ENCODE measurements around the gene KDM4B.

Gene KDM4B

DNA sequence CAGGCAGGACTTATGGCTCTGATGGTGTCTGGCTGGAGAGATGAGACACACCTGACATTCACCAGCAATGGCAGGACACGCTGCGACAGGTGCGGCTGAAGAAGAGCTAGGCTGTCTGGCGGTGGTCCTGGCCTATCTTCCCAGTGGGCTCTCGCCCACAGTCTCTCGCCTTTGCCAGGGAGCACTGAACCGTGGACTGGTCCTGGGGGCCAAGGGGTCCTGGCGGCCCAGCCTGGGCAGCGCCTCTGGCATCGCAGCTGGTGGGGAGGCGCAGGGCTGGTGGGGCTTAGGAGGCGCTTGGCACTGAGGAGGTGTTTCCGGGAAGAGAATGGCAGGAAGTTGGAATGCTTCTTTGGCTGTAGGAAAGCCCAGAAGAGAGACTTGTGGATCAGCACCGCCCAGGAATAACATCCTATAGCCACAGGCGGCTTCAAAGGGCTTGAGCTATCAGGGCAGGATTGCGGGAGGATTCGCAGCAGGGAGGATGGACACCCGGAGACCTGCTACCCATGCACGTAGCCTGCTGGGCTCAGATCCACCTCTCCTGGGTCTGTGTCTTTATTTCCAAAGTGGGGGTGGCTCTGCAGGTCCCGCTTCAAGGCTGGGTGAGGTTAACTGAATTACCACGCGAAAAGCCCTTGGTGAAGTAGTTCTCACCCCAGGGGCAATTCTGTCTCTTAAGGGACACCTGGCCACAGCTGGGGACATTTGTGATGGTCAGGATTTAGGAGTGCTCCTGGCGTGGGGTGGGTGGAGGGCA, 14.6 kb downstream of the KDM4B start:
- Histone ChIP-seq H3K27me3 (ENCODE audit: insufficient read depth, poor library complexity, severe bottlenecking) (no peaks in the 10 kb centered on the region), H3K27ac (replicated peaks) (no peak overlapping the region), H3K4me3 (replicated peaks; ENCODE audit: insufficient read depth, low read length) (no peak overlapping the region)
- TF ChIP-seq SPI1 (IDR thresholded peaks at IDR 0.05; ENCODE audit: borderline replicate concordance, low read depth): no peak
- TF ChIP-seq GABPA (IDR thresholded peaks at IDR 0.05; ENCODE audit: low read depth): no peak
- TF ChIP-seq, protein P1, sequence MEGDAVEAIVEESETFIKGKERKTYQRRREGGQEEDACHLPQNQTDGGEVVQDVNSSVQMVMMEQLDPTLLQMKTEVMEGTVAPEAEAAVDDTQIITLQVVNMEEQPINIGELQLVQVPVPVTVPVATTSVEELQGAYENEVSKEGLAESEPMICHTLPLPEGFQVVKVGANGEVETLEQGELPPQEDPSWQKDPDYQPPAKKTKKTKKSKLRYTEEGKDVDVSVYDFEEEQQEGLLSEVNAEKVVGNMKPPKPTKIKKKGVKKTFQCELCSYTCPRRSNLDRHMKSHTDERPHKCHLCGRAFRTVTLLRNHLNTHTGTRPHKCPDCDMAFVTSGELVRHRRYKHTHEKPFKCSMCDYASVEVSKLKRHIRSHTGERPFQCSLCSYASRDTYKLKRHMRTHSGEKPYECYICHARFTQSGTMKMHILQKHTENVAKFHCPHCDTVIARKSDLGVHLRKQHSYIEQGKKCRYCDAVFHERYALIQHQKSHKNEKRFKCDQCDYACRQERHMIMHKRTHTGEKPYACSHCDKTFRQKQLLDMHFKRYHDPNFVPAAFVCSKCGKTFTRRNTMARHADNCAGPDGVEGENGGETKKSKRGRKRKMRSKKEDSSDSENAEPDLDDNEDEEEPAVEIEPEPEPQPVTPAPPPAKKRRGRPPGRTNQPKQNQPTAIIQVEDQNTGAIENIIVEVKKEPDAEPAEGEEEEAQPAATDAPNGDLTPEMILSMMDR (IDR thresholded peaks at IDR 0.05; ENCODE audit: insufficient read depth, low read length): no peak
- TF ChIP-seq POLR2AphosphoS5 (IDR thresholded peaks at IDR 0.05; ENCODE audit: low read depth): no peak
- TF ChIP-seq, protein P2, sequence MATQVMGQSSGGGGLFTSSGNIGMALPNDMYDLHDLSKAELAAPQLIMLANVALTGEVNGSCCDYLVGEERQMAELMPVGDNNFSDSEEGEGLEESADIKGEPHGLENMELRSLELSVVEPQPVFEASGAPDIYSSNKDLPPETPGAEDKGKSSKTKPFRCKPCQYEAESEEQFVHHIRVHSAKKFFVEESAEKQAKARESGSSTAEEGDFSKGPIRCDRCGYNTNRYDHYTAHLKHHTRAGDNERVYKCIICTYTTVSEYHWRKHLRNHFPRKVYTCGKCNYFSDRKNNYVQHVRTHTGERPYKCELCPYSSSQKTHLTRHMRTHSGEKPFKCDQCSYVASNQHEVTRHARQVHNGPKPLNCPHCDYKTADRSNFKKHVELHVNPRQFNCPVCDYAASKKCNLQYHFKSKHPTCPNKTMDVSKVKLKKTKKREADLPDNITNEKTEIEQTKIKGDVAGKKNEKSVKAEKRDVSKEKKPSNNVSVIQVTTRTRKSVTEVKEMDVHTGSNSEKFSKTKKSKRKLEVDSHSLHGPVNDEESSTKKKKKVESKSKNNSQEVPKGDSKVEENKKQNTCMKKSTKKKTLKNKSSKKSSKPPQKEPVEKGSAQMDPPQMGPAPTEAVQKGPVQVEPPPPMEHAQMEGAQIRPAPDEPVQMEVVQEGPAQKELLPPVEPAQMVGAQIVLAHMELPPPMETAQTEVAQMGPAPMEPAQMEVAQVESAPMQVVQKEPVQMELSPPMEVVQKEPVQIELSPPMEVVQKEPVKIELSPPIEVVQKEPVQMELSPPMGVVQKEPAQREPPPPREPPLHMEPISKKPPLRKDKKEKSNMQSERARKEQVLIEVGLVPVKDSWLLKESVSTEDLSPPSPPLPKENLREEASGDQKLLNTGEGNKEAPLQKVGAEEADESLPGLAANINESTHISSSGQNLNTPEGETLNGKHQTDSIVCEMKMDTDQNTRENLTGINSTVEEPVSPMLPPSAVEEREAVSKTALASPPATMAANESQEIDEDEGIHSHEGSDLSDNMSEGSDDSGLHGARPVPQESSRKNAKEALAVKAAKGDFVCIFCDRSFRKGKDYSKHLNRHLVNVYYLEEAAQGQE (IDR thresholded peaks at IDR 0.05; ENCODE audit: insufficient replicate concordance, low read depth): no peak
- DNase-seq (ENCODE audit: low read depth in 1 of 2, low spot score in 1 of 2): no peak

DNA sequence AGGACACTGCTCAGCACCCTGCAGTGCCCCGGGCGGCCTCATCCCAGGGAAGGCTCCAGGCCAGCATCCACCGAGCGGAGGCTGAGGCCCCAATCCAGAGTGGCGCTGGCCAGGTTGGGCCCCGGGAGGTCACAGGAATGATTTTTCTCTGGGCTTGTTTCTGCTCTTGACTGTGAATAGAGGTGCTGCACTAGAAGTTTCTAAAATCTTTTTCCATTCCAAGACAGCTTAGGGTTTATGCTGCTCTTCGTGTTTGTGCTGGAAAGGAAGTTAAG, 15.1 kb downstream of the KDM4B start:
- H3K4me3 ChIP-seq (replicated peaks; ENCODE audit: insufficient read depth, low read length): no peak overlapping the region
- H3K27ac ChIP-seq (replicated peaks): no peak overlapping the region
- H3K27me3 ChIP-seq (ENCODE audit: insufficient read depth, poor library complexity, severe bottlenecking): no peaks in the 10 kb centered on the region
- TF ChIP-seq, protein P2 (IDR thresholded peaks at IDR 0.05; ENCODE audit: insufficient replicate concordance, low read depth): no peak
- TF ChIP-seq, protein P1 (IDR thresholded peaks at IDR 0.05; ENCODE audit: insufficient read depth, low read length): no peak
- TF ChIP-seq GABPA (IDR thresholded peaks at IDR 0.05; ENCODE audit: low read depth) (no peak), POLR2AphosphoS5 (IDR thresholded peaks at IDR 0.05; ENCODE audit: low read depth) (no peak), SPI1 (IDR thresholded peaks at IDR 0.05; ENCODE audit: borderline replicate concordance, low read depth) (no peak)
- no peak for DNase-seq (ENCODE audit: low read depth in 1 of 2, low spot score in 1 of 2)

DNA sequence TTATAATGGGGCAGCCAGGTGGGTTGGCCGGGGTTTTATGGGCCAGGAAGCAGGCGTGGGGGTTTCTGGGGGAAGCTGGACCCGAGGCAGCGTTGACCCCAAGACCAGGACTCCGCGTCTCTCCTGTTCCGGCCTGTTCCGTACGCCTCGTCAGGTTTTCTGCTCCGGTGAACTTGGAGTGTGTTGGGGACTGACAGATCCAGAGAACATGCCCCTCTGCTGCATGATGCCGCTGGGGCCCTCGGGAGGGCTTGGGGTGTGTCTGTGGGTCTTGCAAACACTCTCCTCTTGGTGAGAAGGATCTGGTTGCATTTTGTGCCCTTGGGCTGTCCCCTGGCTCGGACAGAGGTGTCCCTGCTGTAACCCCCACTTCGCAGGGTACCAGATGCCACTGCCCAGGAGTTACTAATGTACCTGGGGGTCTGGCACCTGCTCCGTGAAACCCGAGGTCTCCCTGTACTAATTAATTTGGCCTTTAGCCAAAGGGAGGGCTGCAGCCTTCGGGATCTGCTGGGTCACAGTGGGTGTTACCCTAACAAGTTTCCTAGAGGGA, 15.6 kb downstream of the KDM4B start:
- TF ChIP-seq, protein P2 (IDR thresholded peaks at IDR 0.05; ENCODE audit: insufficient replicate concordance, low read depth): no peak
- no peak for DNase-seq (ENCODE audit: low read depth in 1 of 2, low spot score in 1 of 2)
- H3K27me3 ChIP-seq (ENCODE audit: insufficient read depth, poor library complexity, severe bottlenecking): no peaks in the 10 kb centered on the region
- H3K4me3 ChIP-seq (replicated peaks; ENCODE audit: insufficient read depth, low read length): no peak overlapping the region
- no peak overlapping the region for H3K27ac ChIP-seq (replicated peaks)
